ENCODE data around the gene TEX14.
"Not testable (repeated sequence)": the region's sequence is repeated elsewhere in the genome, so short reads cannot be mapped to it uniquely, and the experiment has no call there.

Gene TEX14

GRCh38 chr17:58593123-58593522, 98.7 kb downstream of the TEX14 start:
- no peak for DNase-seq

- DNase-seq: no peak
Measured at GRCh38 chr17:58591455-58591854, 100.4 kb downstream of the TEX14 start.

- DNase-seq: no peak
Measured at GRCh38 chr17:58590377-58590776, 101.5 kb downstream of the TEX14 start.

- DNase-seq: peak; percentile 52
Measured at GRCh38 chr17:58587713-58588117, 104.1 kb downstream of the TEX14 start.

- no peak for DNase-seq
Measured at GRCh38 chr17:58586009-58586644, 105.7 kb downstream of the TEX14 start.

GRCh38 chr17:58585554-58585953, 106.3 kb downstream of the TEX14 start:
- no peak for DNase-seq

- no peak for DNase-seq
Measured at GRCh38 chr17:58583486-58583885, 108.4 kb downstream of the TEX14 start.

GRCh38 chr17:58582718-58583117, 109.1 kb downstream of the TEX14 start:
- not testable (repeated sequence) for DNase-seq

GRCh38 chr17:58580671-58581070, 111.2 kb downstream of the TEX14 start:
- DNase-seq: no peak

GRCh38 chr17:58577696-58578095, 114.1 kb downstream of the TEX14 start:
- peak; percentile 52 for DNase-seq

GRCh38 chr17:58576679-58577367, 115.0 kb downstream of the TEX14 start:
- no peak for DNase-seq

GRCh38 chr17:58575511-58575910, 116.3 kb downstream of the TEX14 start:
- no peak for DNase-seq

GRCh38 chr17:58574025-58574424, 117.8 kb downstream of the TEX14 start:
- no peak for DNase-seq

- DNase-seq: no peak
Measured at GRCh38 chr17:58572846-58573245, 119.0 kb downstream of the TEX14 start.

GRCh38 chr17:58570758-58571157, 121.1 kb downstream of the TEX14 start:
- no peak for DNase-seq

- DNase-seq: no peak
Measured at GRCh38 chr17:58569196-58569595, 122.6 kb downstream of the TEX14 start.

GRCh38 chr17:58568044-58568799, 123.6 kb downstream of the TEX14 start:
- DNase-seq: no peak

- DNase-seq: no peak
Measured at GRCh38 chr17:58565389-58566311, 126.2 kb downstream of the TEX14 start.

- DNase-seq: no peak
Measured at GRCh38 chr17:58564971-58565370, 126.9 kb downstream of the TEX14 start.

- no peak for DNase-seq
Measured at GRCh38 chr17:58564243-58564642, 127.6 kb downstream of the TEX14 start.

- DNase-seq: no peak
Measured at GRCh38 chr17:58560511-58560910, 131.3 kb downstream of the TEX14 start.

- DNase-seq: no peak
Measured at GRCh38 chr17:58557981-58558380, 133.9 kb downstream of the TEX14 start.

- DNase-seq: no peak
Measured at GRCh38 chr17:58556833-58557250, 135.0 kb downstream of the TEX14 start.
